GM19397 (cell line): Measurements from ENCODE around the gene PIEZO1.
A peak's percentile ranks its signal among the peaks of the same experiment; 100 is the strongest.

ENCODE experiments used
- ATAC-seq: cut with Tn5 transposase; IDR thresholded peaks from one replicate; pipeline ENCODE4 v1.9.1; 2021; ENCODE audit warnings: mild to moderate bottlenecking, moderate library complexity; ENCODE audit not compliant: unreplicated experiment

PIEZO1 gene

GRCh38 chr16:88694221-88695087 is 90.6 kb downstream of the PIEZO1 start:
- ATAC-seq, result no peak

DNA sequence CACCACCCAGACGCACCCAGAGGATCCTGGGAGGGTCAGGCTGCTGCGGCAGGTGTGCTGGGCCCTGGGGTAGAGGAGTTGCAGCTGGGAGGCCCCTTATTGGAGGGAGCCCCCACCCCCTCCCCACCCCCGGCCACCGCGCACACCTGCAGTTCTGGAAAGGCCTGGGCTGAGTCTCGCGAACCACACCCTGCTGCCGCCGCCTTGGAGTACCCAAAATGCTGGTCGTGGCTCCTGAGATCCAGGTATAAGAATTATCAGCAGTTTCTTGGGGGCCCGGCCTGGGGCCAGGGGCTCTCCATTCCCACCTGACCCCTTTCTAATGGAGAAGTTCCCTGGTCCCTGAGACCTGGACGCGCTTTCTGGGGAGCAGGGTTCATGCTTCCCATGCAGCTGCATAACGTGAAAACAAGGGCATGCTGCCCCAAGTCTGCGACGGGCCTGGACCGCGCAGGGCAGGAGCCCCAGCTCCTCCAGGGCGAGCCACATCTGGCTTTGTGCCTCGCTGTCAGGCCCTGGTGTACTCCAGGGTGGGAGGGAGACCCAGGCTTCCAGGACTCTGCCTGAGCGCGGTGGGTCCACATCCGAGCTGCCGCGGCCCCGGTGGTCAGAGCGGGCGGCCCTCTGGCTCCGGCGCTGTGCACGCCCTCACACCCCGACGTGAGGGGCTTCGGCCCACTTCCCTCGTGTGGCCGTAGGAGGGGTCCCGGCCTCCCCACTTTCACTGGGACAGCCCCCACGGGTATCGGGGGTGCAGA is 91.4 kb downstream of the PIEZO1 start:
- no peak for ATAC-seq

- ATAC-seq, result no peak
Measured at GRCh38 chr16:88692861-88693260, 92.2 kb downstream of the PIEZO1 start.

- ATAC-seq, result no peak
Measured at GRCh38 chr16:88691924-88692560, 93.0 kb downstream of the PIEZO1 start.

DNA sequence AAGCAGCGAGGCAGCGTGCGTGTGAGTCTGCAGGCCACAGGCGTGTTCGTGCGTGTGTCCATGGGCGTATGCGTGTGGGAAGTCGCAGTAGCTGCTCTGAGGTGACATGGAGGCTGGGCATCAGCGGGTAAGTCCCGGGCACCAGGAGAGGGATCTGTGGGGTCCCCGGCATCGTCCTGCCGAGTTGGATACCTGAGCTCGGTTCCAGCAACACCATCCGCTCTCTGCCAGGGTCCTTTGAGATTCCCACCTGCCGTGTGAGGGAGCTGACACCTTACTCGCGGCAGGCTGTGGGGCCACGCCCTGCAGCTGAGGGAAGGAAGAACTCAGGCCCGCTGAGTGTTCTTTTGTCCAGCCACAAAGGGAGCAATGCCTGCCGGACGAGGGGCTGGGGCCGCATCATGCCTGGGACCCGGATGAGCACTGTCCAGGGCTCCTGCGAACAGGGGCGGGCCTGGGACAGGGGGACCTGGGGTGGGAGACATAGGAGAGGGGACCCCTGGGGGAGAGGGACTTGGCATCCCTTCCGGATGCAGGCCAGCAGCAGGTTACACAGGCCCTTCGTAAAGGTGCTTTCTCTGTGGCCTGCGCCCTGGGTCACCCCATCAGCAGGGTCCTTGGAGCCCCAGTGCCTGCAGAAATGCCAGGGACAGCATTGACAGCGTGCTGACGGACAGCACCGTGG is 93.7 kb downstream of the PIEZO1 start:
- no peak for ATAC-seq

DNA sequence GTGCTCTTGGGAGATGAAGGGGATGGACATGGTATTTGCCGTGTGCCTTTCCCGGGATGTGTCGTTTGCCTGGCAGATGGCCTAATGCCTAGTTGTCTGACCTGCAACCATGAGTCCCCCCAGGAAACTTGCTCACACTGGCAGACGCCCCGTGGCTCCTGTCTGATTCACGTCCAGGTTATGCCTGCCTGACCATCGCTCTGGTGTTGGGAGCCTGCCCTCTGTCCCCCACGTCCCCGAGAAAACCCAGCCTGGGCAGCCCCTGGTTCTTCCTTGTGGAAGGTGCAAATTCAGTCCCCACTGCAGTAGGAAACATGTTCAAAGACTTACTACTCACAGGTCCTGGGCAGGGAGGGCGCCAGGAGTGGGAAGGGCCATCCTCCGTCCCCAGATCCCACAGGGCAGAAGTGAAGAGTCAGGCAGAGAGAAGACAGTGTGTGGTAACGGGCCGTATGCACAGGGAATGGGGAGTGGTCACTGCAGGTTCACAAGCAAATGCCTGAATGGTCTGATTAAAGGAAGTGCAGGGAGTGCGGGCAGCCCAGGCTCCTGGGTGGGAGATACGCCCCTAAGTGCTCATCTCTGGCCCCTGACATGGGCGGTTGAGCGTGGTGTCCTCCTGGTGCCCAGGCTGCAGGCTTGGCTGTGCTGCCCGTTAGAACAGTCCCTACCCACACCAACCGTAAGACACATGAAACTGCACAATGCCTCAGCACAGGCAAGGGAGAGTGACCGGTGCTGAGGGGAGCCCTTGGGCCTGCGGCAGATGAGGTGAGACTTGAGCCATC is 94.5 kb downstream of the PIEZO1 start:
- no peak for ATAC-seq

GRCh38 chr16:88688013-88688778 is 96.8 kb downstream of the PIEZO1 start:
- no peak for ATAC-seq

GRCh38 chr16:88687676-88688012 is 97.4 kb downstream of the PIEZO1 start:
- ATAC-seq, result no peak

DNA sequence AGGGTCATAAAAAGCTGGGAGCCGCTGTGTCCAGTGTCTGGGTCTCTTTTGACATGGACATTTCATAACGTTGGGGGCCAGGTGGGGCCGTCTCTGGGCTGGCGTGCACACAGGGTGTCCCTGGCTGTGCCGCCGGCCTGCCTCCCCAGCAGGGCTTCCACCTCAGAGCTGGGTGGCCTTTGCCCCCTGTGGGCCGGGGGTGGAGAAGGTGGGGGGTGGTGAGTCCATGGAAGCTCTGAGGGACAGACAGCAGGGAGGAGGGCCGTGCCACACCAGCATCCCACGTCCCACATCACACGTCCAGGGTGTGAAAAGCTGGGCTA is 97.8 kb downstream of the PIEZO1 start:
- ATAC-seq, result no peak

DNA sequence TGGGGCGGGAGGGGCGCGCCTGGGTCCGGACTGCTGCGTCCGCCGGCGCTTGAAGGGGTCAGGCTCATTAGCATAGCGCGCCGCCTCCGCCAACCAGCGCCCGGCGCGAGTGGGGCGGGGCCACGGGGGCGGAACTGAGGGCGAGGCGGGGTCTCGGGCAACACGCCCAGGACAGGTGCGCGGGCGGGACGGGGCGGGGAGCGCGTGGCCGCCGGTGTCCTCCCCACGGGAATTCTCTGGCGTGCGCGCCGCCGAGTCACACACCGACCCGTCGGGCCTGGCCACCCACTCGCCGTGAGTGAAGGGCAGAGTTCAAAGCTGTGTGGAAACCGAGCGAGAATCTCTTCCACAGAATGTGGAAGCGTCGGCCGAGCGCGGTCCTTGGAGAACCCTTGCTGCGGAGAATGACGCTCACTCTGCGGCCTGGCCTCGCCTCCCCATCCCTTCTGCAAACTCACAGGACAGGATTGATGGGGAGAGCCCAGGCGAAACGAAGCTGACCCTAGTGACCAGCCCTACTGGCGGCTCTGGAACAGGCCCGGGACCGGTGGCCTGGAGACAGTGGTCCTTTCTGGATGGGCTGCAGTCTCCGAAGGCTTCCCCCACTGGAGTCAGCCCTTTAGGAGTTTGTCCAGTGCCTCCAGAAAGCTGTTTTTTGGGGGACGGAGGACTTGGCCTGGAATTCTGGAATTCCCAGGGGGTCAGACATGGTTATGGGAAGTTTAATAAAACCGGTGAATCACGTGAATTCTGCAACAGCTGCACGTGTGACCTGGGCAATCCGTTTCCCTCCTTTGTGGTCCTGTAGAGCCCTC is 98.4 kb downstream of the PIEZO1 start, which contains the start of gene SNAI3:
Gene SNAI3 (minus strand): TSS at position 69 of the 815 bp plus-strand sequence. CDS start 101 bp downstream, outside the sequence.
- peak; percentile 59 for ATAC-seq

DNA sequence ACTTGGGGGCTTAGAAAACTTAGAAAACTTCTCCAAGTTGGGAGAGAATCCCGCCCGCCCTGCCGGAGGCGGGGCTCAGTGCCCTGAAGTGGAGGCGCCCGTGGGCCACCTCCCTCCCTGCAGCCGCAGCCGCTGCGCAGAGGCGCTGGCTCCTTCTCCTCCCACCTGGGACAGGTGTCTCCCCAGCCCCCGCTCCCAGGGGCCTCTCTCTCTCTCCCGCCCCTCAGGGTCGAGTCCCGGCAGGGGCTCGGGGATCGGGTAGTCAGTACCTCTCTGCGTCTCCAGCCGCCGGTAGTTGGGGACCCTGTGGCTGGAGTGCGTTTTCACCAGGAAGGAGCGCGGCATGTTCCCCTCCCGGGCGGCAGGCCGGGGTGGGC is 99.0 kb downstream of the PIEZO1 start:
- ATAC-seq, result peak; percentile 16

DNA sequence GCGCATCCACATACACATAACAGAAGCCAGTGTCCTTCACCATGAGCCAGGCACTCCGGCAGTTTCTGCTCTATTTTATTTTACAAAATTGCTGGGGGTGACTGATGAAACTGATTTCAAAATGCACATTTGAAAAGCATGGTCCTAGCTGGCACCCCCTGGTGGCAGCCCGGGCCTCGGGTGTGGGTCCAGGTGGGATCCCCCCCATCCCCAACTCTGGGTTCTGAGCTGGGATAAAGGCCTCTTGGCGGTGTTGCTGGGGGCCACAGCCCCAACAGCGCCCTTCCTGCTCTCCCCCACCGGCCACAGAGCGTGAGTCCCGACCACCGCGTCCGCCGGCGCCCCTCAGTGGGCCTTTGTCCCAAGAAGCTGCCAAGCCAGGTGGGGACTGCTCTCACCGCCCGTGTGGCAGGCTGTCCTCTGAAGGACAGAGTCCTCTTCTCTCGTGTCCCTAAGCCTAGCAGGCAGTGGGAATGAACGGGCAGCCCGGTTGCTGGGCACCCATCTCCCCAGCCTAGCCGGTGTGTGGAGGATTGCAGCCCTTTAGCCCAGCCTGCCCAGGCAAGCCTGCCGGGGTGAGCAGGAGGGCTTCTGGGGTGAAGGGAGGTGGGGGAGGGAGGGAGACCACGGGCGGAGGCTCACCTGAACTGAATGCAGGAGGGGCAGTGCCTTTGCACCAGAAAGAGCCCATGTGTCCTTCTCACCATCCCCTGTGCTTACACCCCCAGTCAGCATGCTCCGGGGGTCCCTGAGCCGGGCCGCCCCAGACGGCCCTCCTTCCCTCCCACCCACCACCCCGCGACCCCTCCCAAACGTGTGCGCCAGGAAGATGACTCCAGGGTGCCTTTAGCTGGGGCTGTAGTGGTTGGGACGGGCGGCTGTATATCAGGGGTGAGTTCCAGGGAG is 99.6 kb downstream of the PIEZO1 start:
- ATAC-seq, result no peak

GRCh38 chr16:88684569-88685155 is 100.4 kb downstream of the PIEZO1 start:
- no peak for ATAC-seq

DNA sequence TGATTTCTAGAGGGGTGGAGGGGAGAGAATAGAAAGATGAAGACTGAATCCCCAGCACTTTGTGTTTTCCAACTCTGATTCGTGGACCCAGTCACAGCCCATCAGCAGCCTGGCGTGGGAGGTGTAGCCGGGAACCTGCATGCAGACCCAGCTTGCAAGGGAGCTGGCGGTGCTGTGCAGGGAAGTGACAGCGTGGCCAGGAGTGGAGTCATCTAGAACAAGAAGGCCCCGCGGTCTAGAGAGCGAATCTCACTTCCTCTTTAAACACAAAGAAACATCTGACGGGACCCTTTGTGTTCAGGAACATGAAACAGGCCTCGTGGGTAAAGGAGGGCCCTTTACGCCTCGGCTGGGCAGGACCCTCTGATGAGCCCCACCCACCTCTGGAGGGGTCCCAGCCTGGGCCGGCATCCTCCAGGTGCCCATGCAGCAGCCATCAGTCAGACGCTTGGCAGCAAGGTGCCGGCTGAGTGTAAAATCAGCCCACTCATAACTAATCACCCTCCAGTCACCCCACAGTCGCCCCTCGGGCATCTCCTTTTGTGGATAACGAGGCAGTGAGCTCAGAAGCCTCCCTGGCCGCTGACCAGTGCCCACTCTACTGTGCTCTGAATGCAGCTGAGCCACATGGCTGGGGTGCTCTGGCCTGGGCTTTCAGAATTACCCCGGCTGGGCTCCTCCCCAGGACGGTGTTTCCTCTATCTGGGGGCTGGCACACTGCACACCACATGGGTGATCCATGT is 103.1 kb downstream of the PIEZO1 start:
- ATAC-seq, result peak; percentile 67

DNA sequence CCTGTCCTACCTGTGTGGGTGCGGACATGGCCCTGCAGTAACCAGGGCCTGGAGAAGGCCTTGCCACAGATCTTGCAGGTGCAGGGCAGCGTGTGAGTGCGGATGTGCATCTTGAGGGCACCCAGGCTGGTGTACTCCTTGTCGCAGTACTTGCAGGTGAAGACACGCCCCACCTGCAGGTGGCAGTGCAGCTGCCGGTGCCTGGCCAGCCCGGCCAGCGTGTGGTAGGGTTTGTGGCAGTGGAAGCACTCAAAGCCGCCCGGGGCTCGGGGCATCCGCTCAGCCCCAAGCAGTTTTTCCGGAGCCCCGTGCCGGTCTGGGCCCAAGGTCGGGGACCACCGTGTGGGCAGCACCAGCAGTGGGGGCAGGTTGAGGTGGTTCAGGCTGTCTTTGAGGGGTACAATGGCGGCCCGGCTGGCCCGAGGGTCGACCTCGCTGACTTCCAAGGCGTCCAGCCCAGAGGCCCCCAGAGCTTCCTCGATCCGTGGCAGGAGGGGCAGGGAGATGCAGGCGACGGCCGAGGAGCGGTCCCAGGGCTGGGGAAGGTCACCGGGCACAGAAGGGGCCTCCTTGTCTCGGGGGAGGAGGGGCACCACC is 103.8 kb downstream of the PIEZO1 start:
- peak; percentile 5 for ATAC-seq

DNA sequence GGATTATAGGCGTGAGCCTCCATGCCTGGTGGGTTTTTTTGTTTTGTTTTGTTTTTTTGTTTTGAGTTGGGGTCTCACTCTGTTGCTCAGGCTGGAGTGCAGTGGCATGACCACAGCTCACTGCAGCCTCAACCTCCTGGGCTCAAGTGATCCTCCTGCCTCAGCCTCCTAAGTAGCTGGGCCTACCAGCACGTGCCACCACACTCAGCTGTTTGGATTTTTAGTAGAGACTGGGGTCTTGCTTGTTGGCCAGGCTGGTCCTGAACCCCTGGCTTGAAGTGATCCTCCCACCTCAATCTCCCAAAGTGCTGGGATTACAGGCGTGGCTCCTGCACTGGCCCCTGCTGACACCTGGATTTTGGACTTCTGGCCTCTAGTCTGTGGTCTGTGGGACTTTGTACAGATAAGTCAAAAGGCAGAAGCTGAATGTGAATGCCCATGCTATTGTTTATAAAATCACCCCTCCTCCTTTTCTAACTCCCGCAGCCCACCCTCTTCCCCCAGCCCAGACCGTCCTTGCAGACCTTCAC is 104.4 kb downstream of the PIEZO1 start:
- ATAC-seq, result no peak
